Urothelium cell line (cell line): ENCODE measurements around the gene KLHL25.
"Not testable (repeated sequence)": the region's sequence is repeated elsewhere in the genome, so short reads cannot be mapped to it uniquely, and the experiment has no call there.

Experiments used
- DNase-seq: peaks from one replicate; pipeline ENCODE4 v3.0.0; 2011; ENCODE audit warnings: low spot score, mixed read lengths
- FAIRE-seq: peaks from 2 replicates; lab custom pipeline; 2011; peaks lifted over from hg19 to GRCh38; lab: Jason Lieb, UNC

The KLHL25 gene

GRCh38 chr15:85794598-85795336 is at the start of gene KLHL25:
TSS of gene KLHL25 (minus strand) at chr15:85794925. CDS start at chr15:85769810, 25,115 bp downstream.
- FAIRE-seq: peak; percentile 58
- DNase-seq: peak; percentile 99

DNA sequence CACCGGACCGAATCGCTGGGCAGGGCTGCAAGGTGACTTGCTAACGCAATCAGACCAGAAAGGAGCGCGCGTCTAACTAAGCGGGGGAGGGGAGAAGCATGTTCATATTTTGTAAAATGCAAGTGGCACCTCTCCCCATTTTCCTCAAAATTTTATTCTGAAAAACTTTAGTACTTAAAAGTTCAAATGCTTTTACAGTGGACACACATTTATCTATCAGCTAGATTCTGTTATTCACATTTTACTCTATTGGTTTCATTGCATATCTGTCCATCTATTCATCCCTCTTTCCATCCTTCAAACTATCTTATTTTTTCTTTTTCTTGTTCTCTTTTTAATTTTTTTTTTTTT is 46.1 kb upstream of the KLHL25 start:
- DNase-seq (no peak), FAIRE-seq (no peak)

DNA sequence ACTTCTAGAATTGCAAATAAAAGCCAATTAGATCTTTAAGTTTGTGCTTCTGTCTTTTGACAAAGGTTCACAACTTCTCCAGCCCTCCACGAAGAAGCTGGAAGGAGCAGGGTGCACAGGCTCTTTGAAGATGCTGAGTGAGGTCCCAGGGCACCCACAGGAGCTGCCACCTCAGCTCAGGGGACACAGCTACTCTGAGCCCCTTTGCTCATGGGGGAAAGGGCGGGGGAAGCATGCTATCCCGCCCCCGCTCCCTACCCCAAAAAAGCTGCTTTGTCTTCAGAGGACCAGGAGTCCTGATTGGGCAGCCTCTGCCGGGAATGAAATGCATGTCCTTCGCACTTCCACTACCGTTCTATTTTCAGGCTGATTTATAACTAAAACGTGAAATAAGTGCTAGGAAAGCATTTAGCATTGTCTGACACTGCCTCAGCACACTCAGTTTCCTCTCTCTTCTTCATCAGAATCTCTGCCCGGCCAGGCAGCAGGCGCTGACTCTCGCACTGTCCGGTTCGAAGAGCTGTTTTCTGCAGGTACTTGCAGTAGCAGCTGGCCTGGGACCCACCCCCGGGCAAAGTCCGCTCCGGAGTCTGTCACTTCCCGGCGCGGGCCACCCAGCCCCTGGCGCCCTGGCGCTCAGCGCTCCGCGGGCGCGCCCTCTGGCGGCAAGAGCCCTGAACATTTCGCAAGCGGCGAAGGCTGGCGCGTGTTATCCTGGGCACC is 45.5 kb upstream of the KLHL25 start:
- peak; percentile 91 for DNase-seq
- no peak for FAIRE-seq

DNA sequence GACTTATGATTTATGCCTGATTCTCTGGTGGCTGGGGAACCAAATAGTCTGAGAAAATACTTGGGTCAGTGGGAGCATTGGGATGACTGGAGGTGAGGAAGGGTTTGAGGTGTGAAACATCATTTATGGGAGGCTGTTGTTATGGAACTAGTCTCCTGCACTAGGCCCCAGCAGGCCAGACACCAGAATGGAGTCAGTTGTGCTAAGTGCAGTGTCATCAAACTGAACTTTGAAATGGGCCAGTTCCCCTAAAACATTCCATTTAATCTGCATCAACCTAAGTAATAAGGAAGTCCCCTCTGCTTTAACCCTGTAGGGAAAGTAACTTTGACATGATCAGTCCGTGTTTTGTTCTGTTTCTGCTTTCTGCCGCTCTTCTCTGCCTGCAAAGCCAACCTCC is 44.9 kb upstream of the KLHL25 start:
- DNase-seq (no peak), FAIRE-seq (no peak)

- DNase-seq (no peak), FAIRE-seq (no peak)
Measured at GRCh38 chr15:85838655-85839054, 43.9 kb upstream of the KLHL25 start.

DNA sequence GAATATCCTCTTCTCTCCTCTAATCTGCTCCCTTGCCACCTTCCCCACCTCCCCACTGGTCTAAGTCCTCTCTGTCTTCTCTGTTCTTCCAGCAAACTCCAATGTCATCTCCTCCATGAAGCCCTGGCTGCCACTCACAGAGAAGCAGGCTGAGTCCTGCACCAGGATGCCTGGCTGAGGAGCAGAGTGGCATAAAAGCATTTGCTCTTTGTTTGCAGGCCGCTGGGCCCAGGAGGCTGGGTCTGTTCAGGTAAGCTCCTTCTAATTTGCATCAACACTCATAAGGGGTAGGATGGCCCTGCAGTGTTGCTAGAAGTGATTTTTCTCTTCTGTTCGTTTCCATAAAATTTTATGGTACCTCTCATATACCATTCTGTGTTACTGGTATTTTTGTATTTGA is 43.2 kb upstream of the KLHL25 start:
- DNase-seq (no peak), FAIRE-seq (no peak)

- FAIRE-seq (no peak), DNase-seq (no peak)
Measured at GRCh38 chr15:85837011-85837433, 42.3 kb upstream of the KLHL25 start.

DNA sequence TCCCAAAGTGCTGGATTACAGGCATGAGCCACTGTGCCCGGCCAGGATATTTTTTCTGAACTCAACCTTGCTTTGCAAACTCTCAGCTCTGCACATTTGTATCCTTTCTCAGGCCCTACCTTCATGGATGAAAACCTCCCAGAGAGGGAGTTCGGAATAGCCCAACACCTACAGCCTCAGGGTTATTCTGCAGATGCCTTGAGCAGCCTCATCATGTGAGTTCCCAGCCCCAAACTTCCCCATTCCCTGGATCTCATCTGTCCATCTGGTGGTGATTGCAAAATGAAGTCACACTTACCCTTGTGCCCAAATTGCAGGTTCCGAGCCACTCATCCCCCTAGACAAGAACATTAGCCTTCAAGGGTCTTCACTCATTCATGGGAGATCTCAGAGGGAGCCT is 39.9 kb upstream of the KLHL25 start:
- DNase-seq (no peak), FAIRE-seq (no peak)

DNA sequence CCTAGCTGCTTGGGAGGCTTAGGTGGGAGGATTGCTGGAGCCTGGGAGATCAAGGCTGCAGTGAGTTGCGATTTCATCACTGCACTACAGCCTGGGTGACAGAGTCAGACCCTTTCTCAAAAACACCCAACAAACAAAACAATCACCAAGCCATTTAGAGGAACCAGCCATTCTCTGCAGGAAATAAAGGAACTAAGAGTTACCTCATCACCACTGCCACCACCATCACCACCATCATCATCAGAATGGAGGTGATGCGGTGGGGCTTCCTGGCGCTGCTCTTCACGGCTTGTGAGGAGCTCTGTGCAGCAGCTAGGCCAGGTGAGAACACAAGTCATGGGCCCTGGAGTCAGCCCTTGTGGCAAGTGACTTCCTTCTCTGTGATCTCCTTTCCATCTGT is 37.7 kb upstream of the KLHL25 start:
- DNase-seq (no peak), FAIRE-seq (no peak)

DNA sequence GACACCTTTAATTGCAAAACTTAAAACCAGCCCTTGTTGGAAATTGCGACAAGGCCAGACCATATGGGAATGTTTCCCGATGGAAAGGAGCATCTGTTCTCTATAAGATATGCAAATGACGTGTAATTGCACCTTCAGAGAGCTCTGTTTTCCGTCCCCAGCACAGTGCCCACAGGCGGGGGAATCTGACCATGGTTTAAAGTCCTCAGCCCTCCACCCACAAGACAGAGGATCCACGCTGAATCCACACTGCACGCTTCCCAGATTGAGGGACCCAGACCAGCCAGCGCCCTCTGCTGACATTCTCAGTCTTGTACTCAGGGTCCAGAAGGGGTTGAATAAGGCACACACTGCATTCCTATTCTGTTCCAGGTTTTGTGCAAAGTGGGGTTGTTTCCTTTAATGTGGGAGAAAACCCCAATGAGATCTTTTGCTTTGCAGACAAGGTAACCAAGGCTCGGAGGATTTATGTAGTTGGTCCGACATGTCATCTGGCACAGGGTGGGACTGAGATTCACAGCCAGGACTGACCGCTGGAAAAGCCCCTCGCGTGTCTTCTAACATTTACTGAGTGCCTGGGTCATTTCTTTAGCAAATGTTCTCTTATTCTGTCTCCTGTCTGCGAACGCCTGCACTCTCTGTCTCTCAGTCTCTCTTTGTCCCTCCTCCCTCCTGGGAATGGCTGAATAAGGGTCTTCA is 36.8 kb upstream of the KLHL25 start:
- peak; percentile 29 for DNase-seq
- no peak for FAIRE-seq

DNA sequence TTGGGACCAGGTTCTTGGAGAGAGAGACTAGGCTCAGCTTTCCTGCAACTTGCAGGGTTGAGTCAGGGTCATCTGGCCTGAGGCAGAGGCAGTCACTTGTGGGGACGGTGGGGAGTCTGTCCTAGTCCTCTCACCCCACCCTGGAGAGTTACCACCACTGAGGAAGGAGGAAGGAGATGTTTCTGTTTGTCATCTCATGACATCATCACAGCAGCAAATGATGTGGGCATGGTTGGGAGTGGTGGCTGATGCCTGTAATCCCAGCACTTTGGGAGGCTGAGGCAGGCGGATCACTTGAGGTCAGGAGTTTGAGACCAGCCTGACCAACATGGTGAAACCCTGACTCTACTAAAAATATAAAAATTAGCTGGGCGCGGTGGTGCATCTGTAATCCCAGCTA is 35.0 kb upstream of the KLHL25 start:
- not testable (repeated sequence) for DNase-seq
- peak; percentile 59 for FAIRE-seq

DNA sequence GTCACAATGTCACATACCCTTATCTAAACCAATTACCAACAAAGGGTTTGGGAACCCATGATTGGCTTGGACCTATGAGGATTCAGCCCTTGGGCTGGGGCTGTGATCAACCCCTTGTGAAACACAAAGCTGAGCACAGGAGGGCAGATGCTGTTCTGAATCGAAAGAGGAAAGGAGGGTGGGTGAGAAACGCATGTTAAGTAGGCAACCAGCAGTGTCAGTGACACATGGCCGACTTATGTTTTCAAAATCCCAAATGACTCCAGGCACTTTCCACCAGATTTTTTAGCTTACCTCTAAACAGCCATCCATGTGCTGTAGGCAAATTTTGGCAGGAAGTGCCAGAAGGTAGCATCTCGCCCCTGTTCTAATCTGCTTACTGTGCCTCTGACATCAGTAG is 34.1 kb upstream of the KLHL25 start:
- no peak for DNase-seq
- FAIRE-seq: no peak

- FAIRE-seq (no peak), DNase-seq (no peak)
Measured at GRCh38 chr15:85828126-85828525, 33.4 kb upstream of the KLHL25 start.

- DNase-seq: no peak
- no peak for FAIRE-seq
Measured at GRCh38 chr15:85826756-85827515, 32.2 kb upstream of the KLHL25 start.

- FAIRE-seq: no peak
- no peak for DNase-seq
Measured at GRCh38 chr15:85825719-85826118, 31.0 kb upstream of the KLHL25 start.

DNA sequence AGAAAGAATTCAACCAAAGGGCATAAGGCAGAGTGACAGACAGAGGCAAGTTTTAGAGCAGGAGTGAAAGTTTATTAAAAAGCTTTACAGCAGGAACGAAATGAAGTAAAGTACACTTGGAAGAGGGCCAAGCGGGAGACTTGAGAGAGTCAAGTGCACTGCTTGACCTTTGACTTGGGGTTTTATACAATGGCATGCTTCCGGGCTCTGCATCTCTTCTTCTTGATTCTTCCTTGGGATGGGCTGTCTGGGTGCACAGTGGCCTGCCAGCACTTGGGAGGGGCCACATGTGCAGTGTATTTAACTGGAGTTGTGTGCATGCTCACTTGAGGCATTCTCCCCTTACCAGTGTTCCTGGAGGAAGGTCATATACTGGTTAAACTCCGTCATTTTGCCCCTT is 30.4 kb upstream of the KLHL25 start:
- FAIRE-seq (no peak), DNase-seq (no peak)

- DNase-seq (no peak), FAIRE-seq (no peak)
Measured at GRCh38 chr15:85821545-85821944, 26.8 kb upstream of the KLHL25 start.

DNA sequence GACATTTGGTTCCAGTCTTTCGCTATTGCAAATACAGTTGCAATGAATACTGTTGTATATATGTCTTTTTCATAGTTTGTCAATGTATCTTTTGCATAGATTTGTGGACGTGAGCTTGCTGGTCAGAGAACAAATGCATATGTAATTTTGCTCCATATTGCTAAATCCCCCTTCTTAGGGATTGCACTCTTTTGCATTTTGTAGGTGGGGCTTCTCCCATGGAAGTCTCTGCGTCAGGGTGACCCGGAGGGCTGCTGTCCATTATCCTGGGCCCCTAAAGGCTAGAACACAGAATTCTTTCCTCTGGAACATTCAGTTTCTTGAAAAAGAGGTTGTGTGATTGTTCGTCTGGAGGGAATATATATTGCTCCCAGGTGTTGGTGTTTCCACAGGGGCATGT is 25.2 kb upstream of the KLHL25 start:
- FAIRE-seq (no peak), DNase-seq (no peak)

GRCh38 chr15:85813234-85813633 is 18.5 kb upstream of the KLHL25 start:
- no peak for FAIRE-seq
- no peak for DNase-seq

- no peak for FAIRE-seq
- peak; percentile 28 for DNase-seq
Measured at GRCh38 chr15:85810075-85810474, 15.3 kb upstream of the KLHL25 start.

DNA sequence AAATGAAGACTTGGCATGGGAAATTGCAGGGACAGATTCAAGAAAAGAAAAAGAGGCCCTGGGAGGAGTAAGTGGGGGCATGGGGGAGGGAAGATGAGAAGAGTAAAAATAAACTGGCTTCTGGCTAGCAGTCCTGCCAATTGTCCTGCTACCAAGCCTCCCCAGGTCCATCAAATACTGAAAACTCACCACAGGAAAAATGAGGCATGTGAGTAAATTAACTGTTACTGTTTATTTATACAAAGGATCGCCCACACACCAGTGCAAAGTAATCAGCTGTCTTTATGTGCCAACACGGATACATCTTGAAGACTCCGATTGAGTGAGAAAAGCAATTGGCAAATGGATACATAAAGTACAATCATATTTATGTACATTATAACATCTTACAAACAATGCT is 10.7 kb upstream of the KLHL25 start:
- DNase-seq: no peak
- no peak for FAIRE-seq
